Skeletal muscle satellite cell (primary cell): ENCODE data around the gene MAN2C1.

ENCODE experiments used
- H3K27me3 ChIP-seq: 2 replicates; pipeline ENCODE4 v1.7.0; 2013; ENCODE audit warnings: low read length; ENCODE audit not compliant: control insufficient read depth, insufficient read depth
- H3K36me3 ChIP-seq: 2 replicates; pipeline ENCODE4 v1.7.0; 2013; ENCODE audit warnings: mild to moderate bottlenecking, control low read depth, low read length; ENCODE audit not compliant: insufficient read depth
- H3K4me1 ChIP-seq: 2 replicates; pipeline ENCODE4 v1.7.0; 2013; ENCODE audit warnings: low read length; ENCODE audit not compliant: control insufficient read depth, insufficient read depth
- H3K4me2 ChIP-seq: 2 replicates; pipeline ENCODE4 v1.7.0; 2013; ENCODE audit warnings: mild to moderate bottlenecking, low read length
- H3K4me3 ChIP-seq: 2 replicates; pipeline ENCODE4 v1.7.0; 2013; ENCODE audit warnings: low read length
- H3K9ac ChIP-seq: 2 replicates; pipeline ENCODE4 v1.7.0; 2013; ENCODE audit warnings: mild to moderate bottlenecking, low read depth, low read length, moderate library complexity
- H3K9me3 ChIP-seq: replicated peaks from 2 replicates; pipeline ENCODE4 v1.7.0; 2013; ENCODE audit warnings: mild to moderate bottlenecking, control low read depth, low read length

MAN2C1 gene

DNA sequence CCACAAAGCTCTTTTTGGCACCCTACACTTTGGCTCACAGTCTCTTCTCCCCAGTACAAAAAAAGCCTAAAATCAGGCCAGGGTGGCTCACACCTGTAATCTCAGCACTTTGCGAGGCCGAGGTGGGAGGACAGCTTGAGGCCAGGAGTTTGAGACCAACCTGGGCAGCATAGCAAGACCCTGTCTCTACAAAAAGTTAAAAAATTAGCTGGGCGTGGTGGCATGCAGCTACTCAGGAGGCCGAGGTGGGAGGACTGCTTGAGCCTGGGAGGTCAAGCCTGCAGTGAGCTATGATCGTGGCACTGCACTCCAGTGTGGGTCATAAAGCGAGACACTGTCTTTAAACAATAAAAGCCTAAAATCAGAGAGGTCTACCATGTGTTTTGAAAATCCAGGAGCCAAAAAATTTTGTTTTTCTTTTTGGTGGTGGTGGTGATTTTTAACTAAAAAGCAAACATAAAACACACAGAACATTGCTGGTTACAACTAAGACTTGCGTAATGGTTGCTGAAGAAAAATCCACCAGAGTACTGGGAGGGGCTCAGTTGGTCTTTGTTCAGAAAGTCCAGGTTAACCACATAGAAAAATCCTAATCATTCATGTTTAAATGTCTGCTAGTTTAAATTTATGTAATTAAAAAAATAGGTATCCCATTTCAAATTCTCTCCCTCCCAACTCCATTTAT is 1.6 kb upstream of the MAN2C1 start:
- H3K9ac ChIP-seq: no peak overlapping the region
- H3K9me3 ChIP-seq: no peaks in the 10 kb centered on the region
- H3K4me1 ChIP-seq: peaks cover 22% of the 10 kb centered on the region
- H3K4me2 ChIP-seq: peak overlapping the region; percentile 86
- H3K36me3 ChIP-seq: peaks cover 54% of the 10 kb centered on the region
- H3K4me3 ChIP-seq: no peak overlapping the region
- no peaks in the 10 kb centered on the region for H3K27me3 ChIP-seq

DNA sequence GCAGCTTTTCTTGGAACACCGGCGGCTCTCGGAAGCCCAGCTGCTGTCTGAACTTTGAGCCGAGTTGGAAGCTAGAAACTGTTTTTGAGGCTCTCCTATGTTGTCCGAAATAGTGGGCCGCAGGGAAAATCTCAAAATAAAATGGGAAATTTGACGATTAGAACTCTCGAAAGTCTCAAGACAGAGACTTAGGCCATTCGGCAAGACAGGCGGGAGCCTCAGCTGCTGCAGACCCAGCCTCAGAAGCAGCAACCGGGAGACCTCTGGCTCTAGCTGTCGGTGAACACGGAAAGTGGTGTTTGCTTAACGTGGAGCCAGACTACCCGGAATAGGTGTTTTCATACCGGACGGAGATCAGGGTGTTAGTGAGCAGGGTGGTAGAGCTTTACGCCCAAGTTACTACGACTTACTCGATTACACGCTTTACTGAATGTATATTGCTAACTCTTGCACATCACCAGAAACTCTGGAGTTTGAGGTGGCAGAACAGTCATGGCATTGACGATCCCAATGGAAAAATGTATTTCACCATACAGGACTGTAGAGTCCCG is 357 bp upstream of the MAN2C1 start:
- Histone ChIP-seq H3K9me3 (no peaks in the 10 kb centered on the region), H3K4me2 (peak overlapping the region; percentile 86), H3K4me1 (peaks cover 22% of the 10 kb centered on the region), H3K9ac (peak overlapping the region; percentile 97), H3K36me3 (peaks cover 54% of the 10 kb centered on the region), H3K27me3 (no peaks in the 10 kb centered on the region), H3K4me3 (peak overlapping the region; percentile 89)

DNA sequence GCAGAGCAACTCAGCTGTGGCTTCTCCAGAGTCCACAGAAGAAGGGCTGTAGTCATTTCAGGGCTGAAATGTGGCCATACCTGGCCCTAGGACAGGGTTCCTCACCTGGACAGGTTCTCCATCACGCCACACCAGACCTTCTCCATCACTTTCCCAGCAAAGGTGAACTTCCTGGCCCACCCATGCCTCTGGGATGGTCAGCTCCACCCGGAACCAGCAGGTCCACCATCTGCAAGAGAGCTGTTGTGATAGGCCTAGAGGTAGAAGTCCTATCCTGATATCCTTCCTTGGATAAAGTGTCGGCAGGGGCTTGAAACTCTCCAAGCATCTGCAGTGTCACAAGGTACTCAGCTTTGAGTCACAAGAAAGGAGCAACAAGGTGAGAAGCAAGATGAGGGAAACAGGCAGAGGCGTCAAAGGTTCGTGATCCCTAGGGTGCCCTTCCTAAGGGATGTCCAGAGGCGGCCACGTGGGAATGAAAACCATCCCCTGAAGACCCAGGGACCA is 948 bp downstream of the MAN2C1 start:
- Histone ChIP-seq H3K4me2 (peak overlapping the region; percentile 86), H3K36me3 (peaks cover 46% of the 10 kb centered on the region), H3K9me3 (no peaks in the 10 kb centered on the region), H3K4me3 (peak overlapping the region; percentile 89), H3K27me3 (no peaks in the 10 kb centered on the region), H3K4me1 (peaks cover 22% of the 10 kb centered on the region), H3K9ac (peak overlapping the region; percentile 97)

DNA sequence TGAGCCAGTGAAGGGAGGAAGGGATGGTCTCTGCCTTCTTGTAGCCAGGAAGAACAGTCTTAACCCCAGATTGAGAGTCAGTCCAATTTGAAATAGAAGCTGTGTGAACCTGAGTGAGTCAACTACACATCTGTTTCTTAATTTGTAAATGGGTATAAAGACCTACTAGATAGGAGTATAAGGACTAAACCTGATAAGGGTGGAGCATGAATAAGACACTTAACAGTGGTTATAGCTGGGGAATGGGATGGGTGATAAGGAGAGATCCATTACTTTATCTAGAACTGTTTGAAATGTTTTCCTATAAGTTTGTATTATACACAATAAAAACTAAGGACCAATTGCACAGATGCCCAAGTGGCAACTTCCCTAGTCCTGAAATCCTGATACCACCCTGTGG is 1.4 kb downstream of the MAN2C1 start:
- Histone ChIP-seq H3K4me2 (peak overlapping the region; percentile 86), H3K4me3 (no peak overlapping the region), H3K4me1 (peaks cover 22% of the 10 kb centered on the region), H3K36me3 (peaks cover 42% of the 10 kb centered on the region), H3K9me3 (no peaks in the 10 kb centered on the region), H3K27me3 (no peaks in the 10 kb centered on the region), H3K9ac (peak overlapping the region; percentile 97)

DNA sequence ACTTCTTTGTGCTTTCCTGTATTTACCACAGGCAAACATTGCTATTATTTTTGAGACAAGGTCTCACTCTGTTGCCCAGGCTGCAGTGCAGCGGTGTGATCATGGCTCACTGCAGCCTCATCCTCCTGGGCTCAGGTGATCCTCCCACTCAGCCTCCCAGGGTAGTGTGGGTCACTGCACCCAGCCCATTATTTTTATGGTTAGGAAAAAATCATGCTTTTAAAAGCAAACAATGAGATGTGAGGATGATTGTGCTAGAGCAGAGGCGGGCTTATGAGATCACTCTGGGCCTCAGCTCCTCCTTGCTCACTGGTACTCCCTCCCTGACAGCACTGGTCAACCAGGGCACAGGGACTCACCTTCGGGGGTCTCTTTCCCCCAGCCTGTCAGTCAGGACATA is 2.2 kb downstream of the MAN2C1 start:
- Histone ChIP-seq H3K27me3 (no peaks in the 10 kb centered on the region), H3K4me2 (no peak overlapping the region), H3K9me3 (no peaks in the 10 kb centered on the region), H3K4me1 (peaks cover 22% of the 10 kb centered on the region), H3K4me3 (no peak overlapping the region), H3K9ac (no peak overlapping the region), H3K36me3 (peaks cover 41% of the 10 kb centered on the region)

DNA sequence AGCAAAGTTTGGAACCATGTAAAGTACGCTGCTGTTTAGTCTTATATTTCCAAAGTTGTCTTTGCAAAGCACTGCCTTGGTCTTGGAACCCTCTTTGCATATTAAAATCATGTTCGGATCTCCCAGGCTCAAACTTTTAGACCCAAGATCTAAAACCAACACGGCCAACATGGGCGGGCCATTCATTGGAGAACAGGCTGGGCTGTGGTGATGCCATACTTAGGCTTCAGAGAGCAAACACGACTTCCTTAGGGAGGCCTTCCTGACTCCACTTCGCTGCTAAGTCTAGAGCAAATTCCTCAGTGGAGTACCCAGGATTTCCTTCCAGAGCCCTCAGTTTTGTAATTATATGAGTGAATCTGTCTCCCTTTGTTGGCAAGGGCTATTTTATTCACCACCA is 3.5 kb downstream of the MAN2C1 start:
- H3K9me3 ChIP-seq: no peaks in the 10 kb centered on the region
- H3K27me3 ChIP-seq: no peaks in the 10 kb centered on the region
- H3K9ac ChIP-seq: no peak overlapping the region
- no peak overlapping the region for H3K4me3 ChIP-seq
- no peak overlapping the region for H3K4me2 ChIP-seq
- peaks cover 43% of the 10 kb centered on the region for H3K36me3 ChIP-seq
- peaks cover 18% of the 10 kb centered on the region for H3K4me1 ChIP-seq

DNA sequence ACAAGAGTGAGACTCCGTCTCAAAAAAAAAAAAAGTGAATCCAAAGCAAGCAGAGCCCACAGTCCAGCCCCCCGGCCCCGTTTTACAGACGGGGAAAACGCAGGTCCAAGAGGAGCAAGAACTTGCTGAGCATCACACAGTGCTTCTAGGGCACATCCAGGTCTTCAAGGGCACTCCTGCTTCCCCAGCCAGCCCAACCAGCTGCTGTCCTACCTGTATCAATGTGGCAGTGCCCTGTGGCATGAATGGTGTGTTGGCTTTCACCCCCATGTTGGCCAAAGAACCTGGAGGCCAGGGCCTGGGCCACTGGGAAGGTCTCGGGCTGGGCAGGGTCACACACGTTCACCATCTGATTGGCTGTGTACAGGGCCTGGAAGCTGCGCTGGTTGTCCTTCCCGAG is 4.6 kb downstream of the MAN2C1 start:
- no peaks in the 10 kb centered on the region for H3K27me3 ChIP-seq
- peaks cover 49% of the 10 kb centered on the region for H3K36me3 ChIP-seq
- peaks cover 7% of the 10 kb centered on the region for H3K4me1 ChIP-seq
- no peak overlapping the region for H3K4me2 ChIP-seq
- H3K4me3 ChIP-seq: no peak overlapping the region
- no peak overlapping the region for H3K9ac ChIP-seq
- H3K9me3 ChIP-seq: no peaks in the 10 kb centered on the region

DNA sequence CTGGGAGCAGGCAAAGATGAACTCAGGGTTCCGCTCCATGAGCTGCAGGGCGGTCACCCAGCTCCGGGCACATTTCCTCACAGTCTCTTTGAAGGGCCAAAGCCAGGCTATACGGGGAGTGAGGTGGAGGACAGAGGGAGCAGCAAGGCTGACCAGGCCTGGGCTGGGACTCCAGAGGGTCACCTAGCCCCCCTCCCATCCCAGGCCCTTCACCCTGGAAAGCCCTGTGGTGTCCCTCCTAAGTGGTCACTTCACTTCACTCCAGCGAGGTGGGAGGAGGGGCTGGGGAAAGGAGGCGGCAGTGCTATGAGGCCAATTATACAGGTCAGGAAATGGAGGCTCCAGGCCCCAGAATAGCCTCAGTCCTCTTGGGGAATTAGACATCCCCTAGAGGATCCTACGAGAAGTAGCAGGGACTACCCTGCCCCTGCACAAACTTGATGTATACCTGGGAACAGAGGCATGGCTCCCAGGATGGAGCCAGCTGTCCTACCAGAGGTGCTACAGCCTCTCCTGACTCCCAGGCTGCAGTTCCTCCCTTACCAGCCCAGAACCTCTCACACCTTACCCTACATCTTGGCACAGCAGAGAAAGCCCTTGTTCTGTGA is 5.7 kb downstream of the MAN2C1 start:
- Histone ChIP-seq H3K36me3 (peaks cover 56% of the 10 kb centered on the region), H3K9ac (no peak overlapping the region), H3K4me1 (peaks cover 5% of the 10 kb centered on the region), H3K4me3 (no peak overlapping the region), H3K27me3 (no peaks in the 10 kb centered on the region), H3K4me2 (no peak overlapping the region), H3K9me3 (no peaks in the 10 kb centered on the region)

DNA sequence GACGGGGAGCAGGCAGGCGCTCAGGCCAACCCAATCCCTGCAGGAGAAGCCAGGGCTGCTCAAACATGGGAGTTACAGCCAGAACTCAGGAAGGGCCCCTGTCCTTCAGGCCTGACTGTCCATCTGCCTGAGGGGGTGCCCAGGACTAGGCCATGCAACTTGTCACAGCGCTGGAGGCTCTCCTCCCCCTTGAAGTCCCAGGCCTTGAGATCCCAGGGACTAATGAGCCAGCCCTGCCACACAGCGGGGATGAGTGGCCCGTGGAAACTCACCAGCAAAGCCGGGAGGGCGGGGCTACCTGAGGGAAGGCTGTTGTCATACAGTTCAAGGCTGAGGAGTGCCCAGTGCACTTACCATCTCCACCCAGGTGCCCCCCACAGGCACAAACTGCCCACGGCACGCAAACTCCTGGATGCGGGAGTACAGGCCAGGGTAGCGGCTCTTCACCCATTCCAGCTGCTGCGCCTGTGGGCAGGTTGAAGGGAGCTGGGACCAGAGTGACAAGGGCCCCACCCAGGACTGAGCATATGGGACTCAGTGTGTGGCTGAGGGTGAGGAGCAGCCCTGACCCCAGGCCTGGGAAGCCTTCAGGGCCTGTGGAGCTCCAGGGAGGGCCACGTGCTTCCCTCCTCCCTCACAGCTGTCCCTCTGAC is 6.3 kb downstream of the MAN2C1 start:
- Histone ChIP-seq H3K4me2 (no peak overlapping the region), H3K4me1 (no peaks in the 10 kb centered on the region), H3K9ac (no peak overlapping the region), H3K27me3 (no peaks in the 10 kb centered on the region), H3K9me3 (no peaks in the 10 kb centered on the region), H3K4me3 (no peak overlapping the region), H3K36me3 (peaks cover 52% of the 10 kb centered on the region)

DNA sequence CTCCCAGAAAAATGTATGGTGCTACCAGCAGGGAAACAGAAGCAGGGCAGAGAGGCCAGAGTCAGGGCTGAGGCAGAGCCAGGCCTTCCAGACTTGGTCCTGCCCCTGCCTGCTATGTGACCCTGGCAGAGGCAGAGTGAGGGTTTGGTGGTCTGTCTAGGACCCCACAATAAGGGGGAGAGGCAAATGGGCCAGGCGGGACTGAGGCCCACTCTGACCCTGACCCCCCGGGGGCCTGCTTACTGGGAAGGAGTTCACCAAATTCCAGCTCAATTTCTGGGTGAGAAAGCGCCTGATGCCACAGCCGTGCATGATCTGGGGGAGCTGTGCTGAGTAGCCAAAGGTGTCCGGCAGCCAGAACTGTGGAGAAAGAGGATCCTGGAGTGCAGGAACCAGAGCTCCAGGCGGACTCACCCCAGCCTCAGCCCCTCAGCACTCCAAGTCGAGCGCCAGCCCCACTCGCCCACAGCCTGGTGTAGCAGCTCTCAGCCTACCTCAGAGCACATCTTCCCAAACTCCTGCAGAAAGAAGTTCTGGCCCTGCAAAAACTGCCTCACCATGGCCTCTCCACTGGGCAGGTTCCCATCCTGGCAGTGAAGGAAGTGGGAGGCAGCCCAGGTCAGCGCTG is 6.9 kb downstream of the MAN2C1 start:
- no peaks in the 10 kb centered on the region for H3K9me3 ChIP-seq
- H3K4me1 ChIP-seq: no peaks in the 10 kb centered on the region
- H3K4me2 ChIP-seq: no peak overlapping the region
- H3K4me3 ChIP-seq: no peak overlapping the region
- no peaks in the 10 kb centered on the region for H3K27me3 ChIP-seq
- no peak overlapping the region for H3K9ac ChIP-seq
- peaks cover 50% of the 10 kb centered on the region for H3K36me3 ChIP-seq

DNA sequence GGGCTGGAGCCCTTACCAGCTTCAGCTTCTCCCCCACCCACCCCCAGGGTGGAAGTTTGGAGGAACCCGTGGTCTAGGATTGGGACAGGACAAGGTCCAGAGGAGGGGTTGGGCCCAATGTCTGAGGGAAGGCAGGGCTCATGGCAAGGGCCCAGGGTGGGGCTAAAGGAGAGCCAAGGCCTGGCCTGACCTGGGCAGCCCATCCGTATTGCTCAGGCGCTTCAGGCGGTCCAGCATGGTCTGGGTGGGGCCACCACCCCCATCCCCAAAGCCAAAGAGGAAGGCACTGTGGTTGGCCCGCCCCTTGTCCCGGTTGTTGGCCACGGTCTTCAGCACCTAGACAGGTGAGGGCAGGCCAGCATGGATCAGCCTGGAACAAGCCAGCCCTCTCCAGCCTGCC is 7.6 kb downstream of the MAN2C1 start:
- Histone ChIP-seq H3K4me1 (no peaks in the 10 kb centered on the region), H3K36me3 (peaks cover 50% of the 10 kb centered on the region), H3K4me3 (no peak overlapping the region), H3K4me2 (no peak overlapping the region), H3K9me3 (no peaks in the 10 kb centered on the region), H3K27me3 (no peaks in the 10 kb centered on the region), H3K9ac (no peak overlapping the region)
